HEK293T (cell line): Measurements from ENCODE around the gene NOC2L.

ENCODE experiments used
- ARNT ChIP-seq: fragments of 450-650 bp; IDR thresholded peaks from 2 replicates; pipeline ENCODE4 v1.6.1; 2017; ENCODE audit warnings: mild to moderate bottlenecking
- CTBP1 ChIP-seq: fragments of 450-650 bp; IDR thresholded peaks from 2 replicates; pipeline ENCODE4 v1.6.1; 2016; ENCODE audit warnings: borderline replicate concordance
- FOXK2 ChIP-seq: fragments of 450-650 bp; IDR thresholded peaks from 2 replicates; pipeline ENCODE4 v1.6.1; 2016; ENCODE audit warnings: mild to moderate bottlenecking
- FOXM1 ChIP-seq: fragments of 450-650 bp; IDR thresholded peaks from 2 replicates; pipeline ENCODE4 v1.6.1; 2017; ENCODE audit warnings: mild to moderate bottlenecking, borderline replicate concordance
- HDGF ChIP-seq: fragments of 450-650 bp; IDR thresholded peaks from 2 replicates; pipeline ENCODE4 v1.6.1; 2017; ENCODE audit warnings: antibody characterized with exemption, borderline replicate concordance
- LEF1 ChIP-seq: fragments of 450-650 bp; IDR thresholded peaks from 2 replicates; pipeline ENCODE4 v1.6.1; 2017; ENCODE audit warnings: mild to moderate bottlenecking, borderline replicate concordance
- SP1 ChIP-seq: fragments of 450-650 bp; IDR thresholded peaks from 2 replicates; pipeline ENCODE4 v1.6.1; 2017
- ZNF384 ChIP-seq: fragments of 450-650 bp; IDR thresholded peaks from 2 replicates; pipeline ENCODE4 v1.6.1; 2016

DNA sequence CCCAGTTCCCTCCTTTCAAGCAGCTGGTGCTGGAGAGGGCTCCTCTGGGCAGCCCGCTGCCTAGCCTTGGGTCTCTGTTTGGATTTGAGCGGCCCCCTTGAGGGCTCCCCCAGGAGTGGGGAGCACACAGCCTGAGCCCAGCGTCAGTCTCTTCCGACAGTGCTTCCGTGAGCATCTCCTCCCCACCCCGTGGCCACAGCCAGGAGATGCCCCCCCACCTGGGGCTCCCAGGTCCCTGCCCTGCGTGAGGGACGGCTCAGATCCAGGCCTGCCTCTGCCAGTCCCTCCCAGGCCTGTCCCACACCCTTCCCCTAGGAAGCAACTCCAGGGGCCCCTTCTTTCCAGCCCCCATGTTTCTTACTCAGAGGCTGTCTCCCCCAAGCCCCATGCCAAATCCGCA, 31.8 kb downstream of the NOC2L start:
- TF ChIP-seq ZNF384 (no peak), SP1 (no peak), CTBP1 (no peak), HDGF (no peak), LEF1 (no peak), FOXK2 (no peak), ARNT (no peak), FOXM1 (no peak)
